Neural progenitor cell (in vitro differentiated cells): ENCODE measurements around the gene MUL1.

Source experiments
- CTCF ChIP-seq: fragments of 200-600 bp; sonication (generic); IDR thresholded peaks from 2 replicates; pipeline ENCODE4 v1.5.1; 2017; ENCODE audit warnings: antibody characterized with exemption, mild to moderate bottlenecking
- EZH2phosphoT487 ChIP-seq: fragments of 200-600 bp; sonication (generic); IDR thresholded peaks from 2 replicates; pipeline ENCODE4 v1.6.1; 2017; ENCODE audit warnings: antibody characterized with exemption

GRCh38 chr1:20505488-20505887 lies 2.5 kb downstream of the MUL1 start:
- TF ChIP-seq CTCF (no peak), EZH2phosphoT487 (no peak)
